ENCODE data around the gene LCE3D.
A peak's percentile ranks its signal among the peaks of the same experiment; 100 is the strongest.
"Not testable (repeated sequence)": the region's sequence is repeated elsewhere in the genome, so short reads cannot be mapped to it uniquely, and the experiment has no call there.

Gene LCE3D

DNA sequence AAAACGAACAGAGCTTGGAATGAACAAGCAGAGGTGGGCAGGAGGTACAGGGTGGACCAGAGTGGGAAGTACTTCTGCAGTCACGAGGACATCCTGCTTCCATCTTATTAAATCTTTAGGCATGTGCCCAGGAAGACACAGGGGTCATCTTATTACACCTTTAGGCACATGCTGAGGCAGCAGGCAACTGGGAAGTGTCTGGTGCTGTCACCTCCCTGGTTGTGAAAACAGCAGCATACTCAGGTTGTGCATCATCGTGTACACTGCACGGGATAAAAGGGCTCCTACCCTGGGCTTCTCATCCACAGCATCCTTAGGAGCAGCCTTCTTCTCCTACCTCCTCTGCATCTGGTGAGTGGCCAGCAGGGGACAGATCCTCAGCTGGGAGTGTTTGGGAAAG, 19.6 kb upstream of the LCE3D start, which contains the start of gene LCE3C:
Gene LCE3C, plus strand, starts transcription at position 301 of the 400 bp plus-strand sequence. CDS start 498 bp downstream, outside the sequence.
- ChIA-PET POLR2A (no interaction called here), CTCF (no interaction called here)
- no peak for DNase-seq (ENCODE audit: extremely low spot score)
- TF ChIP-seq, protein P1, sequence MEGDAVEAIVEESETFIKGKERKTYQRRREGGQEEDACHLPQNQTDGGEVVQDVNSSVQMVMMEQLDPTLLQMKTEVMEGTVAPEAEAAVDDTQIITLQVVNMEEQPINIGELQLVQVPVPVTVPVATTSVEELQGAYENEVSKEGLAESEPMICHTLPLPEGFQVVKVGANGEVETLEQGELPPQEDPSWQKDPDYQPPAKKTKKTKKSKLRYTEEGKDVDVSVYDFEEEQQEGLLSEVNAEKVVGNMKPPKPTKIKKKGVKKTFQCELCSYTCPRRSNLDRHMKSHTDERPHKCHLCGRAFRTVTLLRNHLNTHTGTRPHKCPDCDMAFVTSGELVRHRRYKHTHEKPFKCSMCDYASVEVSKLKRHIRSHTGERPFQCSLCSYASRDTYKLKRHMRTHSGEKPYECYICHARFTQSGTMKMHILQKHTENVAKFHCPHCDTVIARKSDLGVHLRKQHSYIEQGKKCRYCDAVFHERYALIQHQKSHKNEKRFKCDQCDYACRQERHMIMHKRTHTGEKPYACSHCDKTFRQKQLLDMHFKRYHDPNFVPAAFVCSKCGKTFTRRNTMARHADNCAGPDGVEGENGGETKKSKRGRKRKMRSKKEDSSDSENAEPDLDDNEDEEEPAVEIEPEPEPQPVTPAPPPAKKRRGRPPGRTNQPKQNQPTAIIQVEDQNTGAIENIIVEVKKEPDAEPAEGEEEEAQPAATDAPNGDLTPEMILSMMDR (IDR thresholded peaks at IDR 0.05; ENCODE audit: control extremely low read depth, extremely low read depth, low read depth, missing control alignments) = no peak

DNA sequence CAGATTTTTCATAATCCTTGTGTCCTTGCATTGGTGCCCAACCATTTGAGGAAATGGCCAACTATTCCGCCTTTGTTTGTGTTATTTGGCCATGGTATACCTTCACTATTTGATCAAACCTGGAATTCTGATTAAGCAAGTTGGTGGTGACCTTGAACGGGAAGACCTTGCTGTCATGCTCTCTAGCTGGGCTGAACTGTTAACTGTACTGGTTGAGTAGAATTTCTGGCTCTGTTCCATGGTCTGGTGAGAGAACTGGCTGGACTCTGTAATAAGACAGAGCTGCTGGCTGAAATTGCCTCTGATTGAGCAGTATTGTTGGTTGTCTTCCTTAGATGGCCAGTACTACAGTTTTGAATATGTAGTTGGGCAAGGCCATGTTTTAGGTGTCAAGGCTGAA, 16.7 kb upstream of the LCE3D start:
- POLR2A ChIA-PET = no interaction called here
- TF ChIP-seq, protein P1 (IDR thresholded peaks at IDR 0.05; ENCODE audit: control extremely low read depth, extremely low read depth, low read depth, missing control alignments) = no peak
- CTCF ChIA-PET = no interaction called here
- DNase-seq (ENCODE audit: extremely low spot score) = no peak

DNA sequence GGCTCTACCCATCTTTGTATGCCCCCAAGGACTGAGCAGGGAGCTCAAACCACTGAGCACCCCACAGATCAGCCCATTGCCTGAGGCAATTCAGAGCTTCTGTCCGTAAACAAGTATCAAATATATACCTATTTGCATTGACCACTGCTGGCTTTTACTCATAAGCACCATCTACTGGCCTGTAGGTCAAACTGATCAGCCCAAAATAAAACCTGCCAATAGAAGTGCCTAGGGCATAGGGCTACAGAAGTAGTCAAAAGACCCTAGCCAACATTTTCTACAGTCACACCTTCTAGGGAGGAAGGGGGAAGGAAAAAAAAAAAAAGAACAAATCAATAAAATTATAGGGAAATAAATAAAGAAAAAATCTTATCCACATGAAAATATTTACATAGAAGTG, 5.3 kb upstream of the LCE3D start:
- ChIA-PET CTCF (interaction anchor here (0.7 kb wide), 1 partner anchor 89 kb away, joined by 3 read pairs; no protein-coding TSS in a partner anchor), POLR2A (no interaction called here)
- DNase-seq (ENCODE audit: extremely low spot score) = no peak
- TF ChIP-seq, protein P1 (IDR thresholded peaks at IDR 0.05; ENCODE audit: control extremely low read depth, extremely low read depth, low read depth, missing control alignments) = peak; percentile 32

DNA sequence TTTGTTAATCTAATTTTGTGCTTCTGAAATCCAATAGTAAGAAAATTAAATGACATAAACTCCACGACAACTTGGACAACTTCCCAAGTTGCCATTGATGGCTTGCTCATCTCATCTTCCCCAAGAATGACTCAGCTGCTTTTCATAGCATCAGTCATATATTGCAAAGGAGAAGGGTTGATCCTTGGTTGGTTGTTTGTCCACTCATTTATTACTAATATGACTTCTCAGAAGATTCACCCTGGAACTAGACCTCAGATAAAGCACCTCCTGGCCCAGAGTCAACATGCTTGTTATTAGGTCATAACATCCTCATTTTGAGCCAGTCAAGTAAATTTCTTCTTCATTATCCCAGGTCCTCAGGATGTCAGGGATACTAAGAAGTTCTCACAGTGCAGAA, 2.3 kb upstream of the LCE3D start:
- POLR2A ChIA-PET = no interaction called here
- no peak for DNase-seq (ENCODE audit: extremely low spot score)
- CTCF ChIA-PET = interaction anchor here (1.1 kb wide), 1 partner anchor 35 kb away, joined by 3 read pairs; no protein-coding TSS in a partner anchor
- TF ChIP-seq, protein P1 (IDR thresholded peaks at IDR 0.05; ENCODE audit: control extremely low read depth, extremely low read depth, low read depth, missing control alignments) = no peak

DNA sequence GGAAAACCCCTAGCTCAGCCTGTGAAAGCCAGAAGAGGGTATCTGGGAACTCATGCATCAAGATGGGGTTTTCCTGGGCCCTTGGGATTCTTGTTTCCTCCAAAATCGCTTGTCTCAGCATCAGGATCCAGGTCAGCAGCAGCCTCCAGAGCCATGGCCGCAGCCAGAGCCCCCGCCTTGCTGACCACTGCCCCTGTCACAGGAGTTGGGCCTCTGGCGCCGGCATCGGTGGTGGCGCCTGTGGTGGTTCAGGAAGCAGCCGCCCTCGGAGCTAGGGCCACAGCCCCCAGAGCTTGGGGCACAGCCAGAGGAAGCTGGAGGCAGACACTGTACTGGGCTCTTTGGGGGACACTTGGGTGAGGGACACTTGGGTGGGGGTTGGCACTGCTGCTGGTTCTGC, 790 bp downstream of the LCE3D start:
- CTCF ChIA-PET = interaction anchor here (1.9 kb wide), 1 partner anchor 43 kb away, joined by 8 read pairs; the partner anchor contains the start of gene LCE3A
- POLR2A ChIA-PET; DNase-seq (ENCODE audit: extremely low spot score): not testable (repeated sequence)

DNA sequence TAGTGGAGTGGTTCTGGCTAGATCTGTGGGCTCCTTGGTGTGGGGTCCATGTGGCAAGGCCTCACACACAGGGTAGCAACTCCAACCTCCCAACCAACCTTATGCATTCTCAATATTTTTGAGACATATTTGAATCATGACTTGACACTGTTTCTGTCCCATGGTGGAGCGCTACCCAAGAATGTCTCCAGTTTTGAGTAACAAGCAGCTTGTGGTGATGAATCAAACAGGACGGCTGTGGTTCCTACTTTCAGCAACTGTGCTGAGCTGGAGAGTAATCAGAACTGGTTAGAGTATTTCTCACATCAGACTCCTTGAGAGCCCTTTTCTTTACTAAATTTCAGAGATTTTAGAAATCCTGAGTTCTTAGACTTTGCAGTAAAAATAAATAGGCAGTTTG, 3.1 kb downstream of the LCE3D start:
- ChIA-PET CTCF (interaction anchor here (1.3 kb wide), 1 partner anchor 15 kb away, joined by 3 read pairs; no protein-coding TSS in a partner anchor), POLR2A (no interaction called here)
- no peak for DNase-seq (ENCODE audit: extremely low spot score)
- TF ChIP-seq, protein P1 (IDR thresholded peaks at IDR 0.05; ENCODE audit: control extremely low read depth, extremely low read depth, low read depth, missing control alignments) = no peak

DNA sequence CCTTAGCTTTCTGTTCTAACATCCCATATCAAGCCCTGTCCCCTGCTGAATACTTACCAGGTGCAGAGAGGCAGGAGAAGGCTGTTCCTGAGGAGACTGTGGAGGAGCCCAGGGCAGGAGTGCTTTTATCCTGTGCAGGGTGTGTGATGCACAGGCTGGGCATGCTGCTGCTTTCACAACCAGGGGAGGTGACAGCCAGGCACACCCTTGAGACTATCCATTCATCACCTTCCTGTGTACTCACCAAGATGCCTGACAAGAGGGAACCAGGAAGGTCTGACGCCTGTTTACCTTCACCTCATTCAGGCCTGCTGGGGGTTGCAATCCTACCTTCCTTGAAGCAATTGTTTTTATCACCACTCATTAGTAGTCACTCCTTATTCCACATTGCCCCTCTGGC, 13.6 kb downstream of the LCE3D start, which contains the start of gene LCE3E:
Gene LCE3E, minus strand, starts transcription at position 100 of the 400 bp plus-strand sequence. CDS start 572 bp downstream, outside the sequence.
- DNase-seq (ENCODE audit: extremely low spot score) = no peak
- ChIA-PET POLR2A (no interaction called here), CTCF (interaction anchor here (1.0 to 1.2 kb wide), 2 partner anchors 11 to 88 kb away, joined by 3 read pairs; no protein-coding TSS in a partner anchor)
- TF ChIP-seq, protein P1 (IDR thresholded peaks at IDR 0.05; ENCODE audit: control extremely low read depth, extremely low read depth, low read depth, missing control alignments) = no peak

All from GM10248 (cell line).